ENCODE results near the gene PTPRG.

DNA sequence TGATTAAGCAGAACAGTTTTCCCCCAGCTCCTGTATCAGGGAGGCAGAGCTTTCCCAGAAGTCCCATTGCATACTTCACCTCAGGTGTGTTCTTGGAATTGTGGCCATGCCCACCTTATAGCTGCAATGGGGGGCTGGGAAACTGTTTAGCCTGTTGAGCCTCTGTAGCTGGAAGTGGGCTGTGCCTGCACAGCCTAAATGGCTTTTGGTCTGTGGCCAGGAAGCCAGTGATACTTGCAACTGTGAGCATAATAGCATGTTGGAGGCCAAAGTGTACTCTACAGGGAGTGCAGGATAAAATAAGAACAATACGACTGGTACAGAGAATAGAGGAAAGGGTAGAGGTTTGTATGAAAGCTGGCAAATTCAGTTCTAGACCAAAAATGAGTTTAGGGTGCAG, 248.5 kb downstream of the PTPRG start:
- TF ChIP-seq POLR2A (IDR thresholded peaks at IDR 0.05; ENCODE audit: low read length) (no peak), GATA1 (IDR thresholded peaks at IDR 0.05; ENCODE audit: low read depth, low read length) (no peak)
